GM06990 (cell line): Measurements from ENCODE around the gene OR1F1.

Source experiments
- DNase-seq: peaks from one replicate; pipeline ENCODE4 v3.0.0-alpha.2; 2011; ENCODE audit not compliant: insufficient read length; ENCODE audit errors: extremely low read depth
- H3K27me3 ChIP-seq: replicated peaks from 2 replicates; pipeline ENCODE4 v1.6.0; 2011; ENCODE audit warnings: low read length; ENCODE audit not compliant: control insufficient read depth, insufficient read depth
- H3K36me3 ChIP-seq: 2 replicates; pipeline ENCODE4 v1.5.1; 2011; ENCODE audit warnings: low read length; ENCODE audit not compliant: control insufficient read depth, insufficient read depth
- H3K4me3 ChIP-seq: replicated peaks from 2 replicates; pipeline ENCODE4 v1.5.1; 2011; ENCODE audit warnings: low read depth, mild to moderate bottlenecking, control low read depth, low read length
- TF ChIP-seq, protein P1 (sequence below): IDR thresholded peaks from 2 replicates; pipeline ENCODE4 v1.5.1; 2011; ENCODE audit warnings: low read length, control low read depth, mild to moderate bottlenecking, inconsistent platforms; ENCODE audit not compliant: insufficient read depth, poor library complexity, severe bottlenecking

Gene OR1F1

DNA sequence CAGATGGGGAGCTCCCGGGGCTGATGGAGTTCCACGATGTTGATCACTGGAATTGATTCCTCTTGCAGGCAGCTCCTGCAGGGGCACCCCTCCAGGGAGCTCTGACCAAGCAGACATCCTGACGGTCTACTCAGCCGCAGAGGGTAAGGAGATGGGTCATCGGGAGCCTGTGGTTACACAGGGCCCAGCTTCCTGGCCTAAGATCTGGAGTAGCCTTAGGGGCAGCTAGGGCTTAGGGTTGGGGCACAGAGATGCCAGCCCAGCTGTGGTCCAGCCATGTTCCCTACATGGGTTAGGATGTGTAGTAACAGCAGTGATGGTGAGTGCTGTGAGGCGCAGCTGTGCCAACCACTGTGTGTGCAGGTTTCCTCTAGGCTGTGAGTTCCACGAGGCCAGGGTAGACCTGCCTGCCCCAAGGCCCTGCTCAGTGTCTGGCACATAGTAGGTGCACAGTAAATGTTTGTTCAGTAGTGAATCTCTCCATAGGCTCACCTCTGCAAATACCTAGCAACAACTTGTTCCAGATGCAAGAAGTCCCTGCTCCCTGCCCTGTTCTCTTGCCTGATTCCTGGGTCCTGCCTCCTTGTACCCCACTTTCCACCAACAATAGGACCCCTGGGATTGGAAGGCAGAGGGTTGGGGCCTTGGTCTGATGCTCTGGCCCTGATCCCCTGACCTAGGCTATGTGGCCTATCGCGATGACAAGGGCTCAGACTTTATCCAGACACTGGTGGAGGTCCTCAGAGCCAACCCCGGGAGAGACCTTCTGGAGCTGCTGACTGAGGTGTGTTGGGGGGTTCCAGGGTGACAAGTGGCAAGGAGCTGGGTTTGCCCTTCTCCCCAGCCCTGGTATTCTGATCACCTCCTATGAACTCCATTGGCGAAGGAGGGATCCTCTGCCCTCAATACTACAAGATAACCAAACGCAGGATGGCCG lies 39.5 kb upstream of the OR1F1 start:
- TF ChIP-seq, protein P1, sequence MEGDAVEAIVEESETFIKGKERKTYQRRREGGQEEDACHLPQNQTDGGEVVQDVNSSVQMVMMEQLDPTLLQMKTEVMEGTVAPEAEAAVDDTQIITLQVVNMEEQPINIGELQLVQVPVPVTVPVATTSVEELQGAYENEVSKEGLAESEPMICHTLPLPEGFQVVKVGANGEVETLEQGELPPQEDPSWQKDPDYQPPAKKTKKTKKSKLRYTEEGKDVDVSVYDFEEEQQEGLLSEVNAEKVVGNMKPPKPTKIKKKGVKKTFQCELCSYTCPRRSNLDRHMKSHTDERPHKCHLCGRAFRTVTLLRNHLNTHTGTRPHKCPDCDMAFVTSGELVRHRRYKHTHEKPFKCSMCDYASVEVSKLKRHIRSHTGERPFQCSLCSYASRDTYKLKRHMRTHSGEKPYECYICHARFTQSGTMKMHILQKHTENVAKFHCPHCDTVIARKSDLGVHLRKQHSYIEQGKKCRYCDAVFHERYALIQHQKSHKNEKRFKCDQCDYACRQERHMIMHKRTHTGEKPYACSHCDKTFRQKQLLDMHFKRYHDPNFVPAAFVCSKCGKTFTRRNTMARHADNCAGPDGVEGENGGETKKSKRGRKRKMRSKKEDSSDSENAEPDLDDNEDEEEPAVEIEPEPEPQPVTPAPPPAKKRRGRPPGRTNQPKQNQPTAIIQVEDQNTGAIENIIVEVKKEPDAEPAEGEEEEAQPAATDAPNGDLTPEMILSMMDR = no peak
- Histone ChIP-seq H3K27me3 (no peaks in the 10 kb centered on the region; the same call in 1 of the 2 replicates), H3K4me3 (no peak overlapping the region), H3K36me3 (no peaks in the 10 kb centered on the region)
- DNase-seq = no peak

DNA sequence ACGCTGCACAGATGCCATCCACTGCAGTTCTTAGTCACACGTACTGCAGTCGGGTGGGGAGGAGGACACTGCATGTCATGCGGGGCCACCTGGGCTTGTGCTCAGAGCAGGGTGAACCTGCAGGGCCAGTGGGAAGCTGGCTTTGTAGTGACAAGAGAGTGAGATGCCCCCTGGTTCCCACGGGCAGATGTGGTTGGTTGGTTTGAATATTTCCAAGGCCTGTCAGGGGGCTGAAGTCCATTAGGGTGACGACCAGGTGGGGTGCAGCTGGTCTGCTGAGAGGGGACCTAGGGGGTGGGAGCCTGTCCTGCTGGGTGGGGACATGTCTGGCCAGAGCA lies 38.8 kb upstream of the OR1F1 start:
- TF ChIP-seq, protein P1 = no peak
- peak overlapping the region; percentile 75 for H3K4me3 ChIP-seq
- no peak for DNase-seq

GRCh38 chr16:3149630-3150345 lies 38.2 kb upstream of the OR1F1 start:
- no peaks in the 10 kb centered on the region for H3K36me3 ChIP-seq
- peak; percentile 82 for DNase-seq
- no peaks in the 10 kb centered on the region; the same call in 1 of the 2 replicates for H3K27me3 ChIP-seq
- peak overlapping the region; percentile 75 for H3K4me3 ChIP-seq
- TF ChIP-seq, protein P1 = peak; percentile 65

More for the DNA sequence above, 38.8 kb upstream of the OR1F1 start:
- H3K36me3 ChIP-seq = no peaks in the 10 kb centered on the region
- no peaks in the 10 kb centered on the region; the same call in 1 of the 2 replicates for H3K27me3 ChIP-seq

DNA sequence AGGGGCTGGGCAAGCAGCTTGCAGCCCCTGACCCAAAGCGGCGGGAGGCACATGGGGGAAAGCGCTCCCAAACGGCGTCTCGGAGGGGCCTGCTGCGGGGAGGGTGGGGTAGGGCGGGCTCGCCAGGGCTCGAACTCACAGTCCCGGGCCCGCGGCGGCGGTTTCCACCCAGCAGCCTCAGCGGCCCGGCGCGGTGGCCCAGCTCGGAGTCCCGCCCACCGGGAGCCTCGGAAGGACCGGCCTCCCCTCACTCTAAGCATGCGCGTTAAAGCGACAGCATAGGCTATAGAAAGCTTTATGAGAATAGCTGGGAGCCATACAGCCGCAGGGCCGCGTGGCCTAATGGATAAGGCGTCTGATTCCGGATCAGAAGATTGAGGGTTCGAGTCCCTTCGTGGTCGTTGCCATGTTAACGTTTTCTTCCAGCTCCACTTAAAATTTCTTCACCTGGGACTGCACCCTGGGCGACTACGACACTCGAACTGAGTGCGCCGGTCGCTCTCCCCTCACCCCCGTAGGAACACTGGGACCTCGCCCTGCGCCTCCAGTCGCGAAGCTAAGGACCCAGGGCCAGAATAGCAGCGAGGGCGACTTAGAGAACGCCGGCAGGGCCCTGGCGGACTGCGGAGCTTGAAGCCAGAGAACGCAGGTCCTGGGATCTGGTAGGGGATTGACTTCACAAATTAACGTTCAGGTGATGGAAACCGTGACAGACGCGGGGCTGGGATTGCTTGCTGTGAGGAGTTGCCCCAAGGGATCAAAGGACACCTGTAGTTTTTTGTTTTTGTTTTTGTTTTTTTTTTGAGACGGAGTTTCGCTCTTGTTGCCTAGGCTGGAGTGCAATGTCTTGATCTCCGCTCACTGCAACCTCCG lies 37.4 kb upstream of the OR1F1 start:
- peak; percentile 95 for DNase-seq
- Histone ChIP-seq H3K27me3 (no peaks in the 10 kb centered on the region), H3K4me3 (peak overlapping the region; percentile 75), H3K36me3 (no peaks in the 10 kb centered on the region)
- TF ChIP-seq, protein P1 = no peak

- TF ChIP-seq, protein P1 = no peak
- DNase-seq = no peak
- Histone ChIP-seq H3K4me3 (peak overlapping the region; percentile 43), H3K36me3 (no peaks in the 10 kb centered on the region), H3K27me3 (no peaks in the 10 kb centered on the region)
These were observed 36.1 kb upstream of the OR1F1 start for GRCh38 chr16:3152027-3152276.
